Measurements from ENCODE around the gene ACOT11.
"Not testable (repeated sequence)": the region's sequence is repeated elsewhere in the genome, so short reads cannot be mapped to it uniquely, and the experiment has no call there.

ACOT11 gene

GRCh38 chr1:54623216-54624007, 75.4 kb downstream of the ACOT11 start, which contains the start of gene FAM151A:
Gene FAM151A, minus strand, starts transcription at chr1:54623525. Its CDS starts 130 bp downstream, at chr1:54623395.
- H3K9me3 ChIP-seq (replicated peaks; ENCODE audit: low read length), result no peaks in the 10 kb centered on the region
- H3K4me2 ChIP-seq (ENCODE audit: low read length), result no peak within 1 kb of the TSS
- H3K9ac ChIP-seq (ENCODE audit: low read depth, low read length), result no peak within 1 kb of the TSS
- H3K4me1 ChIP-seq (ENCODE audit: control insufficient read depth, insufficient read depth, low read length), result no peaks in the 10 kb centered on the region
- no peak within 1 kb of the TSS for H3K4me3 ChIP-seq (ENCODE audit: low read length)
- H3K36me3 ChIP-seq (ENCODE audit: insufficient read depth, low read length), result no peaks in the 10 kb centered on the region
- H3K27me3 ChIP-seq (ENCODE audit: control insufficient read depth, insufficient read depth, low read length), result peaks cover 13% of the 10 kb centered on the region

- peaks cover 11% of the 10 kb centered on the region for H3K27me3 ChIP-seq (ENCODE audit: control insufficient read depth, insufficient read depth, low read length)
- no peaks in the 10 kb centered on the region for H3K36me3 ChIP-seq (ENCODE audit: insufficient read depth, low read length)
- no peaks in the 10 kb centered on the region for H3K9me3 ChIP-seq (replicated peaks; ENCODE audit: low read length)
- no peaks in the 10 kb centered on the region for H3K4me1 ChIP-seq (ENCODE audit: control insufficient read depth, insufficient read depth, low read length)
- no peak overlapping the region for H3K4me3 ChIP-seq (ENCODE audit: low read length)
- H3K9ac ChIP-seq (ENCODE audit: low read depth, low read length), result no peak overlapping the region
- H3K4me2 ChIP-seq (ENCODE audit: low read length), result no peak overlapping the region
Observed at GRCh38 chr1:54624466-54625464, 76.7 kb downstream of the ACOT11 start.

GRCh38 chr1:54627196-54627595, 79.2 kb downstream of the ACOT11 start:
- Histone ChIP-seq H3K9me3 (replicated peaks; ENCODE audit: low read length) (no peaks in the 10 kb centered on the region), H3K27me3 (ENCODE audit: control insufficient read depth, insufficient read depth, low read length) (peaks cover 13% of the 10 kb centered on the region), H3K9ac (ENCODE audit: low read depth, low read length) (no peak overlapping the region), H3K36me3 (ENCODE audit: insufficient read depth, low read length) (no peaks in the 10 kb centered on the region), H3K4me1 (ENCODE audit: control insufficient read depth, insufficient read depth, low read length) (no peaks in the 10 kb centered on the region), H3K4me3 (ENCODE audit: low read length) (no peak overlapping the region), H3K4me2 (ENCODE audit: low read length) (no peak overlapping the region)

- H3K27me3 ChIP-seq (ENCODE audit: control insufficient read depth, insufficient read depth, low read length); H3K4me3 ChIP-seq (ENCODE audit: low read length); H3K36me3 ChIP-seq (ENCODE audit: insufficient read depth, low read length); H3K9ac ChIP-seq (ENCODE audit: low read depth, low read length); H3K4me2 ChIP-seq (ENCODE audit: low read length); H3K4me1 ChIP-seq (ENCODE audit: control insufficient read depth, insufficient read depth, low read length); H3K9me3 ChIP-seq (replicated peaks; ENCODE audit: low read length): not testable (repeated sequence)
Observed at GRCh38 chr1:54635804-54636203, 87.8 kb downstream of the ACOT11 start.

GRCh38 chr1:54636461-54637446, 88.7 kb downstream of the ACOT11 start:
- H3K9ac ChIP-seq (ENCODE audit: low read depth, low read length); H3K4me1 ChIP-seq (ENCODE audit: control insufficient read depth, insufficient read depth, low read length); H3K36me3 ChIP-seq (ENCODE audit: insufficient read depth, low read length); H3K9me3 ChIP-seq (replicated peaks; ENCODE audit: low read length); H3K4me2 ChIP-seq (ENCODE audit: low read length); H3K4me3 ChIP-seq (ENCODE audit: low read length); H3K27me3 ChIP-seq (ENCODE audit: control insufficient read depth, insufficient read depth, low read length): not testable (repeated sequence)

GRCh38 chr1:54640361-54640760, 92.3 kb downstream of the ACOT11 start:
- no peak overlapping the region for H3K9ac ChIP-seq (ENCODE audit: low read depth, low read length)
- no peaks in the 10 kb centered on the region for H3K9me3 ChIP-seq (replicated peaks; ENCODE audit: low read length)
- H3K4me2 ChIP-seq (ENCODE audit: low read length), result no peak overlapping the region
- no peak overlapping the region for H3K4me3 ChIP-seq (ENCODE audit: low read length)
- H3K27me3 ChIP-seq (ENCODE audit: control insufficient read depth, insufficient read depth, low read length), result peaks cover 4% of the 10 kb centered on the region
- H3K36me3 ChIP-seq (ENCODE audit: insufficient read depth, low read length), result no peaks in the 10 kb centered on the region
- no peaks in the 10 kb centered on the region for H3K4me1 ChIP-seq (ENCODE audit: control insufficient read depth, insufficient read depth, low read length)

- Histone ChIP-seq H3K36me3 (ENCODE audit: insufficient read depth, low read length) (no peaks in the 10 kb centered on the region), H3K4me1 (ENCODE audit: control insufficient read depth, insufficient read depth, low read length) (no peaks in the 10 kb centered on the region), H3K4me3 (ENCODE audit: low read length) (no peak within 1 kb of the TSS), H3K9me3 (replicated peaks; ENCODE audit: low read length) (no peaks in the 10 kb centered on the region), H3K4me2 (ENCODE audit: low read length) (no peak within 1 kb of the TSS), H3K9ac (ENCODE audit: low read depth, low read length) (no peak within 1 kb of the TSS), H3K27me3 (ENCODE audit: control insufficient read depth, insufficient read depth, low read length) (peaks cover 4% of the 10 kb centered on the region)
Observed at GRCh38 chr1:54640863-54641836, 93.1 kb downstream of the ACOT11 start, which contains the start of gene MROH7. Gene MROH7, plus strand, starts transcription at chr1:54641786. Its CDS starts 11,141 bp downstream, at chr1:54652927.

- peaks cover 6% of the 10 kb centered on the region for H3K27me3 ChIP-seq (ENCODE audit: control insufficient read depth, insufficient read depth, low read length)
- no peaks in the 10 kb centered on the region for H3K36me3 ChIP-seq (ENCODE audit: insufficient read depth, low read length)
- H3K4me1 ChIP-seq (ENCODE audit: control insufficient read depth, insufficient read depth, low read length), result no peaks in the 10 kb centered on the region
- no peak overlapping the region for H3K4me3 ChIP-seq (ENCODE audit: low read length)
- H3K9me3 ChIP-seq (replicated peaks; ENCODE audit: low read length), result no peaks in the 10 kb centered on the region
- no peak overlapping the region for H3K9ac ChIP-seq (ENCODE audit: low read depth, low read length)
- no peak overlapping the region for H3K4me2 ChIP-seq (ENCODE audit: low read length)
Observed at GRCh38 chr1:54643736-54644135, 95.7 kb downstream of the ACOT11 start.

- Histone ChIP-seq H3K27me3 (ENCODE audit: control insufficient read depth, insufficient read depth, low read length) (peaks cover 18% of the 10 kb centered on the region), H3K4me1 (ENCODE audit: control insufficient read depth, insufficient read depth, low read length) (no peaks in the 10 kb centered on the region), H3K36me3 (ENCODE audit: insufficient read depth, low read length) (no peaks in the 10 kb centered on the region), H3K9me3 (replicated peaks; ENCODE audit: low read length) (no peaks in the 10 kb centered on the region), H3K4me2 (ENCODE audit: low read length) (no peak overlapping the region), H3K9ac (ENCODE audit: low read depth, low read length) (no peak overlapping the region), H3K4me3 (ENCODE audit: low read length) (no peak overlapping the region)
Observed at GRCh38 chr1:54645806-54646676, 98.0 kb downstream of the ACOT11 start.
